Head of caudate nucleus (tissue), 42 donors: Measurements from ENCODE around the gene IDNK.

Source experiments
- DNase-seq, 42 donors: peaks; one replicate each; pipeline versions ENCODE4 v3.0.0 to v3.0.0-alpha.2; 2020 to 2021; ENCODE audit warnings: mixed read lengths in 7 of 42
- intact Hi-C: fragments of 100-400 bp; cut with DNase I; formaldehyde crosslinking; loops from one replicate; pipeline ENCODE4 v1.15.0; 2022

Gene IDNK

GRCh38 chr9:83671451-83671850, 48.5 kb downstream of the IDNK start:
- intact Hi-C loops, result no loop called here
- DNase-seq, result no peak

- DNase-seq, result no peak
- intact Hi-C loops, result no loop called here
Observed at GRCh38 chr9:83675466-83675865, 52.5 kb downstream of the IDNK start.

GRCh38 chr9:83677596-83677995, 54.7 kb downstream of the IDNK start:
- DNase-seq, result no peak

GRCh38 chr9:83680233-83680632, 57.3 kb downstream of the IDNK start:
- intact Hi-C loops, result no loop called here
- DNase-seq, result no peak

More at GRCh38 chr9:83677596-83677995, 54.7 kb downstream of the IDNK start:
- intact Hi-C loops, result no loop called here

- intact Hi-C loops, result no loop called here
- no peak for DNase-seq
Observed at GRCh38 chr9:83681490-83681889, 58.5 kb downstream of the IDNK start.

GRCh38 chr9:83688921-83689320, 66.0 kb downstream of the IDNK start:
- intact Hi-C loops, result no loop called here
- DNase-seq, result no peak

GRCh38 chr9:83691492-83691891, 68.5 kb downstream of the IDNK start:
- no peak for DNase-seq
- intact Hi-C loops, result no loop called here
